Breast epithelium (tissue), 3 donors: ENCODE data around the gene CAPRIN2.

Experiments
- CTCF ChIP-seq, 3 donors: fragments of 450-650 bp; IDR thresholded peaks; one replicate each; pipeline ENCODE4 v1.5.1; 2016 to 2017; ENCODE audit warnings: antibody characterized with exemption in 3 of 3, mild to moderate bottlenecking in 3 of 3, moderate library complexity in 3 of 3
- POLR2A ChIP-seq: fragments of 450-650 bp; IDR thresholded peaks from one replicate; pipeline ENCODE4 v1.6.1; 2016; ENCODE audit warnings: antibody characterized with exemption, mild to moderate bottlenecking, moderate library complexity
- POLR2AphosphoS5 ChIP-seq, 3 donors: sonication (generic); formaldehyde crosslinking; IDR thresholded peaks; one replicate each; pipeline ENCODE4 v1.6.1; 2017; ENCODE audit warnings: antibody characterized with exemption in 3 of 3

GRCh38 chr12:30797689-30798088 is 42.9 kb upstream of the CAPRIN2 start:
- no peak for TF ChIP-seq POLR2AphosphoS5 (IDR thresholded peaks at IDR 0.05)
- no peak for TF ChIP-seq POLR2A
- TF ChIP-seq CTCF (IDR thresholded peaks at IDR 0.05) = no peak
